SIG-M5 treated with dmso at 0.1 percent for 504 hours (cell line): ENCODE data around the gene TANGO6.

Experiments used
- DNase-seq: peaks from one replicate; lab custom pipeline; 2025; ENCODE audit not compliant: unreplicated experiment; lab: John Stamatoyannopoulos, UW

TANGO6 gene

GRCh38 chr16:68907297-68907696 is 64.0 kb downstream of the TANGO6 start:
- no peak for DNase-seq

- no peak for DNase-seq
Measured at GRCh38 chr16:68907781-68908181, 64.5 kb downstream of the TANGO6 start.

- no peak for DNase-seq
Measured at GRCh38 chr16:68909099-68909733, 65.9 kb downstream of the TANGO6 start.

- DNase-seq: no peak
Measured at GRCh38 chr16:68910051-68910450, 66.7 kb downstream of the TANGO6 start.

- no peak for DNase-seq
Measured at GRCh38 chr16:68915589-68915988, 72.3 kb downstream of the TANGO6 start.

GRCh38 chr16:68917541-68917940 is 74.2 kb downstream of the TANGO6 start:
- no peak for DNase-seq

GRCh38 chr16:68920349-68920748 is 77.0 kb downstream of the TANGO6 start:
- no peak for DNase-seq

GRCh38 chr16:68921637-68922036 is 78.3 kb downstream of the TANGO6 start:
- DNase-seq: no peak

- DNase-seq: no peak
Measured at GRCh38 chr16:68923116-68923515, 79.8 kb downstream of the TANGO6 start.

- DNase-seq: no peak
Measured at GRCh38 chr16:68927018-68927417, 83.7 kb downstream of the TANGO6 start.

- no peak for DNase-seq
Measured at GRCh38 chr16:68931196-68931595, 87.9 kb downstream of the TANGO6 start.

- DNase-seq: no peak
Measured at GRCh38 chr16:68934402-68934801, 91.1 kb downstream of the TANGO6 start.

GRCh38 chr16:68935008-68935407 is 91.7 kb downstream of the TANGO6 start:
- no peak for DNase-seq

- DNase-seq: peak; percentile 50
Measured at GRCh38 chr16:68936736-68937631, 93.7 kb downstream of the TANGO6 start.

GRCh38 chr16:68939692-68940320 is 96.5 kb downstream of the TANGO6 start:
- DNase-seq: no peak

GRCh38 chr16:68940816-68941215 is 97.5 kb downstream of the TANGO6 start:
- DNase-seq: no peak

- DNase-seq: no peak
Measured at GRCh38 chr16:68943961-68944360, 100.6 kb downstream of the TANGO6 start.

- DNase-seq: no peak
Measured at GRCh38 chr16:68948230-68948910, 105.0 kb downstream of the TANGO6 start.

- DNase-seq: no peak
Measured at GRCh38 chr16:68951991-68952877, 108.9 kb downstream of the TANGO6 start.

- no peak for DNase-seq
Measured at GRCh38 chr16:68954911-68955635, 111.7 kb downstream of the TANGO6 start.
